ENCODE data around the gene SDHB.

Gene SDHB

DNA sequence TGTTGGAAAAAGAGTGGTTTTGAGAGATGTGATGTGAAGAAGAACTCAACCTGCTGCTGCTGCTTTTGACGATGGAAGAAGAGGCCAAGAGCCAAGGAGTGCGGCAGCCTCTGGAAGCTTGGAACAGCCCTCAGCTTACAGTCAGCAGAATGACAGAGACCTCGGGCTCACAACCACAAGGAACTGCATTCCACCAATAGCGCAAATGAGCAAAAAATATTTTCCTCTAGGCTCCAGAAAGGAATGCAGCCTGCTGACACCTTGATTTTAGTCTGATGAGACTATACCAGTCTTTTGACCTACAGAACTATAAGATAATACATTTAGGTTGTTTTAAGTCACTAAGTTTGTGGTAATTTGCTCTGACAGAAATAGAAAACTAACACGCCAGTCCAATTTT is 10.2 kb downstream of the SDHB start:
- DNase-seq = no peak

DNA sequence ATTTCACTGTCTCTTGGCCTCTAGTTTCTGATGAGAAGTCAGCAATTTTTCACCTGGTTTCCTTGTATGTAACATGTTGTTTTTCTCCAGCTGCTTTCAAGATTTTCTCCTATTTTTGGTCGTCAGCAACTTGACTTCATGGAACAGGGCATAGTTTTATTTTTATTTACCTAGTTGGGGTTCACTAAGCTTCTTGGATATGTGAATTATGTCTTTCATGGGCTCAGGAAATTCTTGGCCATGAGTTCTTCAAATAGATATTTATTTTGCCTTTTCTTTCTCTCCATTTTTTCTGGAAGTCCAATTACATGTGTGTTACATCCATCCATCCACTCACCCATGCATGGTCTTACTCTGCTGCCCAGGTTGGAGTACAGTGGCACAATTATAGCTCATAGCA is 13.7 kb downstream of the SDHB start:
- no peak for DNase-seq

DNA sequence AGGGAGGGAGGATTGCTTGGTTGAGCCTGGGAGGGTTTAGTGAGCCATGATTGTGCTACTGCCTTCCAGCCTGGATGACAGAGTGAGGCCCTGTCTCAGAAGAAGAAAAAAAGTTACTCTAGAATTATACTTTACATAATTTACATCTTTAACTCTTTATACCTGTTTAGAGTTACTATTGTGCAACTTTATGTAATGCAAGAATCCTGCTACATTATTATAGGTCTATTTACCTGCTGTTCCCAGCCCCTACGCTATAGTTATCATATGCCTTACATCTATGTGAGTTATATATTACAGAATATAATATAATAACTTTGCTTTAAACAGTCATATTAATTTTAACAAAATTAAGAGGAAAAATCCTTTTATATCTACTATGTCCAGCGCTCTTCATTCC is 14.3 kb downstream of the SDHB start:
- DNase-seq = no peak

DNA sequence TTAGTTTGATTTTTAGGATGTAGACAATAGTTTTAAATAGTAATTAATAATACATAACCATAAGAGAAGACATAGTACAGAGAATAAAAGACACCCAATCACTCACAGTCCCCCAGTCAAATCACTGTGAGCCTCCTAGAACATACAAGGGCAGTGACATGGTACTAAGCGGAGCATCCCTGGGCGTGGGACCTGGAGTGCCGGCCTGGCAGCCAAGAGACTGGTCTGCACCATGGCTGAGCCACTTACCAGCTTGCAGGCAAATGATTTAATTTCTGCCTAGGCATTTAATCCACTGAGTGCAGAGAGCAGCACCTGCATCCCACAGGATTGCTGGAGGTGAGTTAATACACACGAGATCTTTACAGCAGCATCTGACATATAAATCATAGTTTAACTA is 20.4 kb downstream of the SDHB start:
- DNase-seq = no peak

DNA sequence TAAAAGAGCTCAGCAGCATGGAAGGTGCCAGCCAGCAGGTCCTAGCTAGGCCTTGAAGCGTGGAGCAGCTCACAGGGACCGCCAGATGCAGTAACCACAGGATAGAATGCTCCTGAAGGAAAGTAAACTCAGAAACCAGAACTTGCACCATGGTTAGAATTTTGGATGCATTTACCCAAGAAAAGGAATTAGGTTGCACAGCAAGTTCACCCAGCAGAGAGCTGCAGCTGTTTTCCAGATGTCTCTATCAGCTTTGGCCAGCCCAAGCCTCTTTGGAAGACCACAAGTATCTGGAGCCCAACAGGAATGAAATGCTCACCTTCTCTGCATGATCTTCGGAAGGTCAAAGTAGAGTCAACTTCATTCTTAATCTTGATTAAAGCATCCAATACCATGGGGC is 21.1 kb downstream of the SDHB start:
- DNase-seq = no peak

DNA sequence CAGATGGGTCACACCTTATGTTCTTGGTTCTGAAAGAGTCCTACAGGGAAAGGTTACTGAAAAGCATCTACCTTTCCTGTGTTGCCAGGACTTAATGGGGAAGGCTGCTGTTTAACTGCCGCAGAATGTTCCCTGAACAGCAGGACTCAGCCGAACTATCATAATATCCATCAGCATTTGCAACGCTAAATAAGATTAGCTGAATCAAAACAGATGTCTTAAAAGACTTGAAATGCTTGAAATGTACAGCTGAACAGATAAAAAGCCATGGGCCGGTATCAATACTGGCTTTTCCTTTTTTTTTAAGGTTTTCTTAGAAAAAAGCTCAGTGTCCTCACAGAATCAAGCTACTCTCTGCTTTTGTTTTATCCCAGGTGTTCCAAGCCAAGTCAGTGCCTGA is 22.4 kb downstream of the SDHB start:
- DNase-seq = no peak

DNA sequence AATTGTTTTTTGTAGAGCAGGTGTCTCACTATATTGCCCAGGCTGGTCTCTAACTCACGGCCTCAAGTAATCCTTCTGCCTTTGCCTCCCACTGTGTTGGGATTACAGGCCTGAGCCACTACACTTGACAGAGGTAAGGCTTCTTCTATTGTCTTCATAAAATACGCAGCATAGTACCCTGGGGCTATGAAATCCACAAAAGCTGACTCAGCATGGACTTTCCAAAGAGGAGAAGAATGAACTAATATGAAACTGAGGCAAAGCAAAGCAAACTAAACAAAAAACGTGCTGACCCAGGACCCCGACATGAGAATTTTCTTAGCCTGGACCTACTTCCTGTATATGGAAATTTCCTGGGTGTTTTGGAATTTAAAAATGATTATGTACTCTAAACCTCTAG is 23.6 kb downstream of the SDHB start:
- DNase-seq = no peak

DNA sequence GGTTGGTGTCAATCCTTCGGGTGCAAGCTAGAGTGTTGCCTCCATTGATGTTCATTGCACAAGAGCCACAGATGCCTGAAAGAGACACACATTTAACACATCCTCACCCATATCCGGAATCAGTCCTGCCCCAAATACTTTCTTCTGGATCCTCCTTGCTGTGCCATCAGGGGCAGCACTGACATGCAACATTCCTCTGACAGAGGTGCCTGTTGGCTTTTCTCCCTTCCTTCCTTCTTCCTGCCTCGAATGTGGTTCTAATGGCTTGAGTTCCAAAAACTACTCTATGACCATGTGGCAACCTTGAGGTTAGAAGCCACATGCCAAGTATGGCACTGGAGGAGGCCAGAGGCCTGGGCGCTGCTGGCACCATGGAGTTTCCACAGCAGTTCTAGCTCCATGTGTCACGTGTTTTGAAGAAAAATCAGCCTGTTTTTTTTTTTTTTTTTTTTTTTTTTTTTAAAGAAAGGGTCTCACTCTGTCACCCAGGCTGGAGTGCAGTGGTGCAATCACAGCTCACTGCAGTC is 25.1 kb downstream of the SDHB start:
- DNase-seq = no peak

DNA sequence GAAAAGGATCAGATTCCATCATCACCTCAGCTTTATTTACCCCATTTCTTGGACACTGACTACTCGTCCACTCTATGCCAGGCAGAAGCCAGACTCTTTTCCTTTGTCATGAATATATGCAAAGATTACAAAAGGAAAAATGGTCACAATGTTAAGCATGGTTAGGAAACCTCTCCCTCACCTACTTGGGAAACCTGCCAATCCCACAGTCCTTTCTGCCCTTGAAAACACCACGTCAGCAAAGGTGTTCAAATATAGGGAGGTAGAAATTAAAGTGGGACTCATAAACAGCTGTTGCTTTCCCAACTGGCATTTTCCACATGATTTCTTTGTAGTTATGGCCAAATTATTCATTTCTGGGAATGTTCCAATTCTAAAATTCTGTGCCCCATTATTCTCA is 25.9 kb downstream of the SDHB start:
- DNase-seq = no peak

DNA sequence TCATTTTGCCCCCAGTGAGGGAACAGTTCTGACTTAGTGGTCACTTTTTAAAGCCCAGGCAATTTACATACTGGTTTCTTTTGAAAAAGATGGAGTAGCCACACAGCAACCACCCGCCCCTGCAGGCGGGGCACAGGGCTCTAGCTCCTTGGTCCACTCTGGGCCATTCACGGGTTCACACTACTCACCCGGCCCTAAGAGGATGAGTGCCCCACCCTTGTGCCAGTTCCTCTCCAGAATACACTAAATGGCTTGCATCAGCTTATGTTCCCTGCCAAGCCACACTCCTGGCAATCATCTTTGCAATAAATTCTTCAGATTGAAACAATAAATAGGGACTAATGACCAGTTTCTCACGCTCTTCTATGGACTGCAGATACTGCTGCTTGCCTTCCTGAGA is 26.4 kb downstream of the SDHB start:
- no peak for DNase-seq

DNA sequence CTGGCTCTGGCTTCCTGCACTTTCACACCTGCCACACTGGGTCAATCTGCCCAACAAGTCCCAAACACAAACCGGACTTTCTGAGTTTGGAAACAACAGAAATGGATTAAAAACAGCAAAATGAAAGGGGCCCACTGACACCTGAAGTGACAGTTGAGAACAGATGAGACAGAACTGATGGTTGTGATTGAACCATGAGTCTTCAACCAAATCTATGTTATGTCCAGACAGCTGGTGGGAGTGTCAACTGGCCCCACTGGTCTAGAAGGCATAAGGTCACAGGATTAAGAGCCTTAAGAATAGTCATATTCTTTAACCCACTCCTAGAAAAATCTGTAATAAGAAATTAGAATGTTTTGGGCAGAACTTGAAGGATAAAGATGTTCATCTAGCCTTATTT is 29.1 kb downstream of the SDHB start:
- no peak for DNase-seq

DNA sequence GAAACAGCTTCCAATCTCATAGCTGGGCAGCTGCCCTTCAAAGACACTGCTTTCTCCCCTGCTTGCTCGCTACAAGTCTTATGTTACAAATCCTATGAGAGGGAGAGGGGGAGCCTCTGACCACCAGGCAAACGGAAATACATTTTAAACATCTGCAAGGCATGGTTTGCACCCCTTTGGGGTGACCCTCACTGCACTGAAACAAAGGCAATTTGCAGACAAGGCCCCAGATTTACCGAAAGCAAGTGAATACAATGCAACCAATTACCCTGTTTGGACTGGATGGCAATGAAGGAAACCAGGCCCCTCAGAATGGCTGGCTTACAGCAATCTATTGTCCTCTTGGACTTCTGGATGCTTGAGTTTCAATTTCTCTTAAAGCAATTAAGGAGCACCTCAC is 30.3 kb downstream of the SDHB start:
- no peak for DNase-seq

DNA sequence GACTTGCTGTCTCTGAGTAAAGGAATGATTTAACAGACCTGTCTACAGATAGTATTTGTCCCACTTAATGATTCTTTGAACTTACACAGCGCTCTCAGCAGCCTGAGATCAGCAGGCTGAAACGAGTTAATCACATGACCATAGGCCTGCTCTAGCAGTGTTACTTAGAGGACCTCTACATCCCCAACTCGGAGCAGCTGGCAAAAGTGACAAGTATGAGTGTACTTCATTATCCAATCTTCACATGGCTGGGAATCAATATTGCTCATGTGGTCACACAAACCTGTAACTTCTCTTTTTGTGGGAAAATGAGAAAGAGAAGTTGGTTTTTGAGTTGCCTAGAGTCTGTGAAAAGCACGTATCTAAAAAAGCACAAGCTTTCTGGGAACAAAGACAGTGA is 30.7 kb downstream of the SDHB start:
- no peak for DNase-seq

DNA sequence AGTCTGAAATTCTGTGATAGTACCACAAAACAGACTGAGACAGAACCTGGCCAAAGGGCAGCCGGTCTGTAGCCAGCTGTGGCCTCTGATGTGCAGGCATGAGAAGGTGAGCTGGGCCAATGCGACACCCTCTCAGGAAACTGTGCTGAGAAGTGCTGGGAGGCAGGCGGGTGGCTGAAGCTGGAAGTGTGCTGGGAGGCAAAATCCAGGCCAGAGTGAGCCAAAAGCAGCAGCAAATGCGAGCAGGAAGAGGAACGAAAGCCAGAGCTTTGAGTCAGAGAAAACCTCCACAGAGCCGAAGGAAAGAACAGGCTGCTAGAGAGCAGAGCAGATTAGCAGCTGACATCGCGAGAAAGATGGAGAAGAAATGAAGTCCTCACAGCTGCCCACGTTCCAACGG is 31.9 kb downstream of the SDHB start:
- no peak for DNase-seq

DNA sequence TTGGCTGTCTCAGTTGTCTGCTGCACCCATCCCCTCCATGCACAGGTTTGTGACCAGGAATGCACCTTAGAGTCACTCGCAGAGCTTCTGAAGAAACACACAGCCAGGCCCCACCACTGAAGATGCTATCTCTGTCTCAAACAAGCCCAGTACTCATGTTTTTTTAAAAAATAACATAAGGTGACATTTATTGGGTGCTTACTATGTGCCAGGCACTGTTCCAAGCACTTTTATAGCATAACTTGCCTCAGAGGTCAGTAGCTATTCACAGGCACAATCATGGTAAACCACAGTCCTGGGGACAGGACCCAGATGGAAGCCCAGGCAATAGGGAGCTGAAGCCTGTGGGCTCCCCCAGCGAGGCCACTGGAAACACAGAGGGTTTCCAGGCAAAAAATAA is 33.3 kb downstream of the SDHB start:
- DNase-seq = no peak

DNA sequence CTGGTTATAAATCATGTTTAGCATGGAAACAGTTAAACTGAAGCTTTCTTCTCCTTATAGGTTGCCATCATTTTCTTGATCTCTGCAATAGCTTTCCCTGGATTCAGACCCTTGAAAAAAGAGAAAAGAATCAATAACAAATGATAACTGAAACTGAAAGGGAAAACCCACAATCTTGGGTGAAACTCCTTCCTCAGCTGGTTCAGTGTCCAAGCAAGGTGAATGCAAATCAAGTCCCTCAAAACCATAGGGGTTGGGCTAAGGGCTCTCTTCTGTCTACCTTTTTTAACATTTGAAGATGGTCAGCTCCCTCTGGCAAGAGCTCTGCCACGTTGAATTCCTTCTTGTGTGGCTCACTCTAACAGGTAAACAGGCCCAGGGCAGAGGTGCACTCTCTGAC is 35.0 kb downstream of the SDHB start:
- DNase-seq = no peak

DNA sequence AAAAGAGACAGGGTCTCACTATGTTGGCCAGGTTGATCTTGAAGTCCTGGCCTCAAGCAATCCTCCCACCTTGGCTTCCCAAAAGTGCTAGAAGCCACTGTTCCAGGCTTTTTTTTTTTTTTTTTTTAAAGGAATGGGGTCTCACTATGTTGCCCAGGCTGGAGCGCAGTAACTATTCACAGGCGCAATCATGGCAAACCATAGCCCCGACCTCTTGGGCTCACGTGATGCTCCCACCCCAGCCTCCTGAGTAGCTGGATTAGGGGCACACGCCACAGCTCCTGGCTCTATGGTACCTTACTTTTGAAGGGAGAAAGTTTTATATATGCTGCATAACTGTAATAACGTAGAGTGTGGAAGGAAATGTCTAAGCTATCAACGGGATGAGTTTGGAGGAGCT is 36.4 kb downstream of the SDHB start:
- no peak for DNase-seq

DNA sequence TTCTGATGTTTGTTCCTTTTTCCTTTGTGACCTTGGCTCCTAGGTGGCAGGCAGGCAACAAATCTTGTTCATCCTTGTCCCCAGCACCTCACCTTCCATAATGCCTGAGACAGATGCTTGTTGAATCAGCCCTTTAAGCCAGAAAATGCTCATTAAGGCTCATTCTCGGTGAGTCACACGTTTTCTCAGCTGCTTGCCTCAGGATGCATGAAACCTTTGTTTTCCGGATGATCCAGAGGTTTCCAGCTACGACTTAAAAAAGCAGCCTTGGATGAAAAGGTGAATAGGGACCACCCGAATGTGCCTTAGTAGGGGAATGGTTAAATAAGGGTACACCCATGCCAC is 37.5 kb downstream of the SDHB start:
- no peak for DNase-seq

DNA sequence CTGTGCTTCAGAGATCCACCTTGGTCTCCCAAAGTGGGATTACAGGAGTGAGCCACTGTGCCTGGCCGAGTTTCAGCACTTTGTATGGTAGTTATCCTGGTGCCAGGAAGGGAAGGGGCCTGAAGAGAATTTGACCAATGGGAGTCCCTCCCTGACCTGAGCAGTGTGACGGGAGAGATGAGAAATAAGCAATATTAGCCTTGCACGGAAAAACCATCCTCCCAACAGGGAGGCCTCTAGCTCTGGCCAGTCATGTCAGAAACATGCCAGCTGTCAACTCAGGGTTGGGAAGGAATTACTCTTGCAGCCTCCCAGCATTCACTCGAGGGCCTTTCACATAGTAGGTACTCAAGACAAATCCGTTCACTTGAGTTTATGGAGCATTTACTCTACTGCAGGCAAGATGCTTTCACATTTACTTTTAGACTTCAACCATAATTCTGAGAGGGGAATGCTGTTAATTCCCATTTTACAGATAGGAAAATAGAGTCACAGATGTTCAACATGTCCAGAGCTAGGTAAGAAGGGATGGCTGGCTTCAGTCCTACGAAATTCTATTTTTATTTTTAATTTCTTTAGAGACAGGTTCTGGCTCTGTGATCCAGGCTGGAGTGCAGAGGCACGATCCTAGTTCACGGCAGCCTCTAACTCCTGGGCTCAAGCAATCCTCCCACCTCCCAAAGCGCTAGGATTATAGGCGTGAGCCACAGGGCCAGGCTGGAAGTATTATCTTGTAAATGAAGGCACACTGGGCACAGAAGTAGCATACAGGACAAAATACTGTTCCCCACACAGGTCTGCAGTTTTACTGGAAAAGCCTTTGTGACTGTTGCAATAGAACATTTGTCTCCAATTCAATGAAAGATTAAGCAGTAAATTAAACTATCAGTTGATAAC is 38.9 kb downstream of the SDHB start:
- DNase-seq = no peak

DNA sequence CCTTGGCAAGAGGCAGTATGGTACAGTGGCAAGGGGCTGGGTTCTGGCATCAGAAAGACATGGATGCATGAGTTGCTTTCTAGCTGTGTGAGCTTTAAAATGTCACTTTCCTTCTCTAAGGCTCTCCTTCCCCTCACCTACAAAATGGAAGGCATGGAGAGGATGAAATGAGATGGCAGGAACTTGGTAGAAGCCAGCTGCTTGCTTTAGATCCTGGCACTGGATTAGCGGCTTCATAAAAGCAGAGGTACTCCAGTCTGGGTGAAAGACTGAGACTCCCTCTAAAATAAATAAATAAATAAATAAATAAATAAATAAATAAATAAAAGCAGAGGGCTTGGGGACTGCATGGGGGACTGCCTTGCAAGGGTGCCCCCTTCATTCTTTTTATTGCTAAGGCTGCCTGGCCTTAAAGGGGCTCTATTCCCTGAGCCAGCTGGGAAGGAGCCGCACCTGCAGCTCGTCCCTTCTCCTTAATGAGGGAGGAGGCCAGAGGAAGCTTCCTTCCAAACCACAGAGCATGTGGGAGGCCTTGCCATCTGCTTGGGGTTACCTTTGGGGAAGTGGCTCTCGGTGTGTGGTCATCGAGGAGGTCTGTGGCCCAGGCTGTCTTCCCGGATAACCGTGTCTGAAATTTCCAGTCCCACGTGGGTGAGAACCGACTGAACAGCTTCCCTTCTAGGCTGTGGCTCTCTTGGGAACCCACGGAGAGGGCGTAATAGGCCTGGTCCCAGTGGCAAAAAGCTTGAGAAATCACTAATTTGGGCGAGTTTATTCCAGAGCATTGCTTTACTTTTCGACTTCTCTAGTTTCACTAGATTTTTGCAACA is 40.1 kb downstream of the SDHB start:
- no peak for DNase-seq

DNA sequence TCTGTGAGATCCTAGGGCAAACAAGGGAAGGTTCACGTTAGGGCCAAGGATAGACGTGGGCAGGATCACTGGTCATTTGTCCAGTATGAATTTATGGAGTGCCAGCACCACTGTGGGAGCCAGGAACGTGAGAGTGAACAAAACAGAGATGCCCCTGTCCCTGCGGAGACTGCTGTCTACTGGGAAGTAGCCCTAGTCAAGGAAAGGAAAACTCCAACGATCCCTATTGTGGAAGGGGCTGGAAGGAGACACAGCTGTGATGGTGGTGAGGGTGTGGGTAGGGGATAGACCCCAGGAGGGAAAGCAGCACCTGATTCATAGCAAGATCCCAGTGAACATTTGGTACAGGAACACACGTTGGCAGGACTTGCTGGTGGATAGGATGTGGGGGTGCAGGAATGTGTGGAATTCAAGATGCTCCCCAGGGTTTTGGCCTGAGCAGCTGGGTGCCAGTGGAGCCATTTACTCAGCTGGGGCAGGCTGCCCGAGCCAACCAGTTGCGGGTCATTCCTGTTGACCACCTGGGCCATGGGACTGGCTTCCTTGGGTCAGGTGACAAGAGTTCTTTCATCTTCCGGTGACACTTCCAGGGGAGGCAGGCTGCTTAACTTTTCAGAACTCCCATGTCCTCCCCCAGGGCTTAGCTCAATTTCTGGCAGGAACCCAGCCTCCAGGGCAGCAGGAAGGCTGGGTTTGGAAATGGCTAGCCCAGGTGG is 40.9 kb downstream of the SDHB start:
- DNase-seq = no peak

DNA sequence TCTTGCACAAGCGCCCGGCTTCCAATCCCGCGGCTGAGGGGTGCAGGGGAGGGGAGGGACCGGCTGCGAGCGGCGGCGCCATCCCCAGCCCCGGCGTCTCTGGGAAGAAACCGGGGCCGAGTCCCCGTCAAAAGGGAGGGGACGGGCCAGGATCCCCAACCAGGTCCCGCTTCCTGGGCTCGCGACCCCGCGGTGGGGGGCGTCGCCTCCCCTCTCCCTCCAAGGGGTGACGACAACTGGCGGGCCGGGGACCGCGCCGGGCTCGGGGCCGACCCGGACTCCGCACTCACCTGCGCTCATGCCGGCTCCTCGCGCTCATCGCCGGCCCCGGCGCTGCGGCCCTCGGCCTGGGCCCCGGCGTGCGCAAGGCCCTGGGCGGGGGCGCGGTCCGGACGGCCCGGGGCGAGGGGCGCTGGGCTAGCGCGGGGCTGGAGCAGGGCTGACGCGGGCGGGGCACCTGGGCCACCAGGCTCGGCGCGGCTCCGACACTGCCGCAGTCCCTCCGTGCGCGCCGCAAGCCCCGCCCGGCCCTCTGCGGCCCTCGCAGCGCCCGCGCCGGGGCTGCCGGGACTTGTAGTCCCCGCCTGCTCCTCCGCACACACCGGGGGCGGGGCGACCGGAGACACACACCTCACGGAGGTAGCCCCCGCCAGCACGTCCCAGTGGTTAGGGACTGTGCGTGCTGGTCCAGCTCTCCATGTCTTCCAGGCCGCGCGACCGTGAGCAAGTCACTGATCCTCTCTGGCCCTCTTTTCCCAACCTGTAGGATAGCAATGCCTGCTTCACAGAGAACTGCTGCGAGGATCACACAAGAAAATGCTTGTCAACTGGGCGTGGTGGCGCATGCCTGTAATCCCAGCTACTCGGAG is 42.2 kb downstream of the SDHB start, which contains the start of gene ATP13A2:
ATP13A2 (minus strand) TSS at position 490 of the 869 bp plus-strand sequence; CDS start at position 300, 190 bp downstream.
- peak; percentile 89 for DNase-seq
